Middle frontal gyrus (tissue), 1 donor: ENCODE data around the gene EVC.
"Not testable (repeated sequence)": the region's sequence is repeated elsewhere in the genome, so short reads cannot be mapped to it uniquely, and the experiment has no call there.

Experiments used
- DNase-seq: peaks from one replicate; pipeline ENCODE4 v3.0.0-alpha.2; 2015; ENCODE audit warnings: low spot score; ENCODE audit errors: extremely low spot score

The EVC gene

DNA sequence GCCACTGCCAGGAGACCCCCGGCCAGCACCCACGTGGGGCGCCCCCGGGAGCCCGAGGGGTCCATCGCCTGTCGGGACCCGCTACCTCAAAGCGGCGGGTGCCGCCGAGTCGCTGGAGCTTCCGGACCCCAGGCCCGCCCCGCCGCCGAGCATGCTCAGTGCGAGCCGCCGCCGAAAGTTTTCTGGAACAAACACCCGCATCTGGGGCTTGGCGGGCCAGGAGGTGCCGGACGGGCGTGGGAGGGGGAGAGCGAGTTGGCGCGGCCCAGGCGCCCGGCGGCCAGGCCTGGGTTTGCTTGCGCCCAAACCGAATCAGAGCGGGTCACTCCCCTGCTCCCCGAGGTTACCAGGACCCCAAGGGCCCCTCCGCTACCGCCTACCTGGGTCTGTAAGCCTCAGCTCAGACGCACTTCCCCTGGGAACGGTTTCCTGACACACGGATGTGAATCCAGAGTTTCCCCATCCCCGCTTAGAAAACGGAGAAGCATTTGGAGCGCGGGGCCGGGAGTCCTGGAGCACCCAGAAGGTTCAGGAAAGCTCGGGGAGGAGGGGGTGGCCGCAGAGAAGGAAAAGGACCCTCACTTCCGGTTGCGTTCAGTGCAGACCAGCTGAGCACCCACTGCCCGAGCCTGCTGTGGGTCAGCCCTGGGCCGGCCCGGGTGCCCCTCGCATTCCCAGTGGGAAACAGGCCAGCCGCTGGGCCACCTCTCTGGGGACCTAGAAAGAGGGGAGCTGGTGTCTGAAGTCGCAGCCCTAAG lies 2.4 kb upstream of the EVC start, which contains the start of gene EVC2:
TSS of gene EVC2 (minus strand) at position 111 of the 758 bp plus-strand sequence. CDS start at position 65, 46 bp downstream.
- DNase-seq: no peak

DNA sequence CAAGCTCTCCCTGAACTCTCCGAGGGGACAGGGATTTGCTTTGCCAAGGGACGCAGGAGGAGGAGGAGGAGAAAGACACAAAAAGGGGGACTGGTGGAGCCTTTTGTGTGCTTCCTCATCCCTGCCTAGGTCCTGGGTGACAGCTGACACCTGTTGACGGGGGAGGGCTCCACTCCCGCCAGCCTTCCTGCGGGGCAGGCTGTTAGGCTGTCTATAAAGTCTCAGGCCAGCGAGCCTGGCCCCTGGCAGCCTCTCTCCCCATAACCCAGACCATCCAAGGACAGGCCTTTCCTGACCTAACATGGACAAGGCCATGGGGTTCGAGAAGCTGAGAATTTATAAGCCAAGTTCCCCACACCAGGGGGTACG lies 1.8 kb upstream of the EVC start:
- no peak for DNase-seq

DNA sequence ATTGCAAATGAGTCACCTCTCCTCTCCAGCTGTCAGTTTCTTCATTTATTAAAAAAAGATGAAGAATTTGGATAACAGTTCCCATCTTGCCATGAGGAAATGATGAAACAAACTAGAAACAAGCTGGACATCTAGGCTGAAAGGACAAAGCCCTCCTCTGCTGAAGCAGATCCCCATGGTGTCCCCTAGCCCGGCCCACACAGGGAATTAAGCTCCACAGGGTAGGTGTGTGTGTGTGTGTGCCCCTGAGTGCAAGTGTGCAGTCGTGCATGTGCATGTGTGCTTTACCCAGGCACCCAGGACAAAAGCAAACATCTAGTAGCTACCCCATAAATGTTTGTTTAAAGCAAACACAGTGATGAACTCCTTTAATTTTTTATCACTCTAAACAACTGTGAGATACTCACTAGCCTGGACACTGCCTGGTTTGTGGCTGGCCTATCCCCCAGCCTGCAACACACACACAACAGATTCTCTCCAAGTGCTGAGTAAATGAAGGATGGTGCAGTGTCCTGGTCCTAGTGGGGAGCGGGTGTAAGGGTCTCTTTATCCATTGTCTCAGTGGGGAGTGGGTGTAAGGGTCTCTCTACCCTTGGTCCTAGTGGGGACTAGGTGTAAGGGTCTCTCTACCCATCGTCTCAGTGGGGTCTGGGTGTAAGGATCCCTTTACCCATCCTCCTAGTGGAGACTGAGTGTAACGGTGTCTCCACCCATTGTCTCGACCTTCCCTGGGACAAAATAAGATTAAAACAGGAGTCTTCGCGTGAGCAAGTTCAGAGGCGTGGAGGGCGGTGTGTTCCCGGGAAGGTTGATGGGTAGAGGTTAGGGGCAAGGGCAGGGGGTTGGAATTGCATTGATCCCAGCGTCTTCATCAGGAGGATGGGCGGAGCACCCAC lies 688 bp upstream of the EVC start:
- no peak for DNase-seq

DNA sequence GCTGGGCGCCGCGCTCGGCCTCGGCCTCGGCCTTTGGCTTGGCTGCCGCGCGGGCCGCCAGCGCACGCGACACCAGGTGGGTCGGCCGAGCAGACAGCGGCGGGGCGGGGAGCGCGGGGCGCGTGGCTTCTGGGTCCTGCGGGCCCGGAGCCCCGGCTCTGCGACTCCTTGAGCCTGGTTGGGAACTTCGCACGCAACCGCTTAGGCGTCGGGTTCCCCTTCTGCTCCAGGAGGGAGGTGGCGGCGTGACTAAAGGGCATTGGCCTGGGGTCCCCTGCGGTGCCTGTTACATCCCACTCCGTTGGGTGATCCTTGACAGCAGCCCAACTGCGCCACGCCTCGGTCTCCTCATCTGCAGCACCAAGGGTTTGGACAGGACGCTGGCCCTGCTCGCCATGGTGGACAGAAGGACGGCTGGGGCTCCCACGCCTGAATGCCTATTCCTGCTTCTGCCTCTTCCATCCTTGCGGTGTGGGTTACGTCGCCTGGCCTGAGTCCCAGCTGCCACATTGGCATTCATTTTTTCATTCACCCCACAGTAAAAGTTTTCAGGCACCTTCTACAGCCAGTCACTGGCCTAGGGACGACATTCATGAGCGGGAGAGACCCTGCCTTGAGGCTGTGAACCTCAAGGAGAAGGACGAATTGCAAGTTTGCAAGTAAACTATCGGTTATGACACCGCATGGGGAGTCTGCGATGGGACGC lies 631 bp downstream of the EVC start:
- no peak for DNase-seq

DNA sequence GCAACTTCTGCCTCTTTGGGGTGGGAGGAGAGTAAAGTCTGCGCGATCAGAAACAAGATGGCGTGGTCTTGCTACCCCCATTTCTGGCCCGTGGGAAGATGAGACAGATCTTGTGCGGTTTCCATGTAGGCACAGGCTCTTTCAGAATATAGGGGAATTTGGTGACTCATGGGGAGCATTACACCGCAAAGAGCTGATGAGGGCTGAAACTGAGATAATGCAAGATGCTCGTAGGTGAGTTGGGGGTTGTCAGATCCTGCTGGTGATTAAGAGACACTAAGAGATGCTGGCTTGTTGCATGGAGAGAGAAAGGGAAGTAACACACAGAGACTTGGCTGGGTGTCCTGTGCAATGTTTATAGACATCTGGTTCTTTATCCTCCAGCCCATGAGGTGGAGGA lies 1.5 kb downstream of the EVC start:
- no peak for DNase-seq

DNA sequence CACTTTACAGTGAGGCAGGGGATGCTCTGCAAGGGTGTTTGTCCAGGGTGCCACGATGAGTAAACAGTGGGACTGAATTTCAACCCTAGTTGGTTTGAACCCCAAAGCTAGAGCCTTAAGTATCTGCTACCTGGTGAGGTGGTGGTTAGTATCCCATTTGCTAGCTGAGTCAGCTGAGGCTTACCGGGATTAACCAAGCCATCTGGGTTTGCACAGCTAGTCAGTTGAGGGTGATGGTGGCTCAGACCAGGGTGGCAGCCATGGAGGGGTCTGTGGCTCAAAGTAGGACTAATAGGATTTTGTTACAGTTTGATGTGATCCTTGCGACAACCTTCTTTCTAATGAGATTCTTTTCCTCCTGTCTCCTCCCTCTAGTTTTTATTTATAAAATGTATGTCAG lies 1.9 kb downstream of the EVC start:
- no peak for DNase-seq

DNA sequence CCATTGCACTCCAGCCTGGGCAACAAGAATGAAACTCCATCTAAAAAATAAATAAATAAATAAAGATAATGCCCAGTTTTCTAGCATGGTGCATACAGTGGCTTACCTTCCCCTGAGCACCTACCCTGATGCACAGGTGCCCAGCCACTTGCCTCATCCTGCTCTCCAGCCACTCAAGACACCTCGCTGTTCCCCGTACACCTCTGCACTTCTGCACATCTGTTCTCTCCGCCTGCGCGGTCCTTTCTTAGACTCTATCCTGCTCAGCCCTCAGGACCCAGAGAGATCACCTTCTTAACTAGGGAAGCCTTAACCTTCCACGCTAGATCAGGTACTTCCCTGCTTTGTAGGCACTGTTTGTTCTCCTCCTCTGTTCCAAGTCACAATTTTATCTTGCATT lies 2.9 kb downstream of the EVC start:
- DNase-seq: no peak

DNA sequence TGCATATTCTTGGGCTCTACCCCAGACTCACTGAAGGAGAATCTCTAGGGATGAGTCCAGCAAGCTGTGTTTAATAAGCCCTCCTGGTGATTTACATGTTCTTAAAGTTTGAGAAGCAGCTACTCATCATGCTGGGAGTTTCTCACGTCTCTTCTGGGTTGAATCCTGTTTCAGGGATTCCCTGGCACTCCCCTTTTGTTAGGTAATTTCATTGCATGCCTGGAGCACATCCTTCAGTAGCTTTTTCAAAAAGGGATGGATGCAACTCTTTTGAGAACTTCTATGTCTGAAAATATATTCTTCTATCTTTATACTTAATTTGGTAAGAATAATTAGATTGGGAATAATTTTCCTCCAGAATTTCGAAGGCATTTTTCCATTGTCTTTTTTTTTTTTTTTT lies 4.4 kb downstream of the EVC start:
- DNase-seq: no peak

DNA sequence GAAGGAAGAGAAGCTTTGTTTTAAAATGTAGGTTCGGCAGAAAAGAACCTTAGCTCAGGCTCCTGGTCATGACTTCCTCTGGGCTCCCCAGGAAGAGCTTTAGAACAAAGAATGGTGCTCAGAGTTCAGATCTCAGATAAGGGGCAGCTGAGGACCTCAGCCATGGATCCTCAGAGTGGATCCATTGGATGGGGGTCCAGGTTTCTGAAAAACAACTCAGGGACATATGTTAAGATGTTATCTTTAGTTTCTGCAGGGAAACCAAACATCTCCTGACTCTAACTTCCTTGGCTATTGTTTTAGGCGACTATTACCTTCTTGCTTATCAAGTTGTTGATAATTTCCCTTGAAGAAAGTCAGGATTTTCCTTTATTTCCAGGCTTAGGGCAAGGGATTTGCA lies 5.4 kb downstream of the EVC start:
- no peak for DNase-seq

DNA sequence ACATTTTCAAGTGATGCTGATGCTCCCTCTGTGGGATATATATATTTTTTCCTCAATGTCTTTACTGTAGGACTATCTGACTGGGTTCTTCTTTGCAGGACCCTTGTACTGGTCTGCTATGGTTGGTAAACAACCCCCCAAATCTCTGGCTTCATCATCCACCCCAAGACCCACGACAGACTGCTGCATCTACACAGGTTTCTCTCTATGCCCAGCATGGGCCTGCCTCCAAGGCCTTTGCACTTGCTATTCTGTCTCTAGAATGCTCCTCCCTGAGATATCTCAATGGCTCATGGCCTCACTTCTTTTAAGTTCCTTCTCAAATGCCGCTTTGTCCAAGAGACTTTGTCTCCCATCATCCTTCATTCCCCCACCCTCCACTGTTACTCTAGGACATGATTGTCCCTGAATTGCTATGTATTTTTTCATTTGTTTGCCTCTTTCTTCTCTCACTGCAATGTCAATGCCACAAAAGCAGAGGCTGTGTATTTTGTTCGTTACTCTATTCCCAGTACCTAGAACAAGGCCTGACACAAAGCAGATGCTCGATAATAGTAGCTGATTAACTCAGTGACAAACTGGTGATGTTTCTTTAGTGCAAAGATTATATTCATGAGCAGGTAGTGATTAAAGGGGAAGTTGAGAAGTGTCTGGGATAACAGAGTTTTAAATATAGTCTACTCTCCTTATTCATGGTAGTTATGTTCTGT lies 6.6 kb downstream of the EVC start:
- no peak for DNase-seq

DNA sequence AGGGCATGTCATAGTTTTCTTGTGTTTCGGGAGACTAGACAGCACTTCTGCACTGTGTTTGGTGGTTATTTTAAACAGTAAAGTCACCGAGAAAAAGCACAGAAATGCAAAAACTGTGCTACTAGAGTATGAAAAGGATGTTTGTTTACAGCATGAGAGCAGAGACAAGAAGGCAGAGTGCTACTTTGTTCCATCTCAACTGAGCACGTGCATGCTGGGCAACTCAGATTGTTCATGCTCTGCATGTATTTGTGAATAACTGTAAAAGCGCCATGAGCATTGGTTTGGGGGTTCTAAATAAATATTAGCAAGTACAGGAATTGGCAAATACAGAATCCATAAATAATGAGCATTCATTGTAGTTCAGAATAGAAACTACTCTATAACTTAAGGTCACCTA lies 7.4 kb downstream of the EVC start:
- no peak for DNase-seq

DNA sequence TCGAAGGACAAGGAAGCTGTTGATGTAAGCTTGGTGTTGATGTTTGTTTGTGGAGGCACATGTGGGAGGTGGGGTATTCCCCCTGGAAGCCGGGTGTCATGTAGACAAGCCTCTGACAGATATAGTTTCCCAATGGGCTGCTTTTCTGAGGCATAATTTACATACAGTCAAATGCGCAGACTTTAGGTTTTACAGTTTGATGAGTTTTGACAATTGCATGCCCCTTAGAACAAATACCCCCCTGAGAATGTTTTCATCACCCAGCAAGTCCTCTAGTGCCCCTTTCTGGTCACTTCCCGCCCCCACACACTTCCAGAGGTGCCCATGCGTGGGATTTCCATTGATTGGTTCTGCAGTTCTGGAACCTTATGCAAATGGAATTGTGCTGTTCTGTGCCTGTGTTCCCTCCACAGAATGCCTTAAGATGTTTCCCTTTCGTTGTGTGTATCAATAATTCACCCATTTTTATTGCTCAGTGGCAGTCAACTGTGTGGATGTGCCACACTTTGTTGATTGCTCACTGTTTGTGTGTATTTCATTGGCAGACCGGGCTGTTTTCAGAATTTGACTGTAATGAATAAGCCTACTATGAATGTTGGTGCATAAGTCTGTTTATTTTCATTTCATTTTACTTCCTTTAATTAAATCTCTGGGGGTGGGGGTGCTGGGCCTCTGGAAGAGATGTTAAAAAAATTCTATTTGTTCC lies 8.5 kb downstream of the EVC start:
- no peak for DNase-seq

DNA sequence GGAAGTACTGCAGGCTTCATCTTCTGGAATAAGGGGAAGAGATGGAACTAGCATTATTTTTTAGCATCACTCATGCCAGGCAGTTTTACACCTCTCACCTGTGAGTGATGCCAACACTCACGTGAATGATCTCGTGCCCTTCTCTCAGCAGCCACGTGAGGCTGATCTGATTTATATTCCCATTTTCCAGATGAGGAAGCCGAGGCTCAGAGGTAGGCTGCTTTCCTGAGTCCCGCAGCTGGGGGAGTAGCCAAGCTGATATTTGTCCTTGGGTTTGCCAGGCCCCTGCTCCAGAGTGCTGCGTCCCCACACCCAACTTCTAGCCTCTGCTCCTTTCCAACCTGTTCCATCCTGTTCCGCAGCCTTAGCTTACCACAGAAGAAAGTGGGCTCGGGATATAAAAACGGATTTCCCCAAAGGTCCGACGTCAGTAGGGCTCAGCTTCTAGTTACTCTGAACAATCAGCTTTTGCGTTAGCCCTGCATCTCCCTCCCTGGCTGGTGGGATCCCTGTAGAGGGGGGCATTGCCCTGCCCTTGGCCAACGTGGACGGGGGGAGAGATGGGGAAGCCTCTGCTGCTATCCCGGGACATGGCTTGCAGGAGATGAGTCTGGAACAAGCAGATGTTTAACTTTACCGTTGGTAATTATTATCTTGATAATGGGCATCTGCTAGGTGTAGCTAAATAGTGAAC lies 9.3 kb downstream of the EVC start:
- no peak for DNase-seq

DNA sequence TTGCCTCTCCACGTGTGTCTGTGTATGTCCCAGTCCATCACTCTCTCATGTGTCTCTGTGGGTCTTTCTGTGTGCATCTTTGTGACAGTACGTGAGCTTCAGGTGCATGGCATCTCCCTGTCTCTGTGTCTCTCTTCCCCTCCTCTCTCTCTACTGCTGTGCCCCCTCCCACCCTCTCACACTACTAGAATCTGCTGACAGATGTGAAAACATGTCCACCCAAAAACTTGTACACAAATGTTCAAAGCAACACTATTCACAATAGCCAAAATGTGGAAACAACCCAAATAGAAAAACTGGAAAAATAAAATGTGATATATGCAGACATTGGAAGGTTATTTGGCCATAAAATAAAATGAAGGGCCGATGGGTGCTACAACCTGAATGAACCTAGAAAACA lies 10.0 kb downstream of the EVC start:
- DNase-seq: no peak

DNA sequence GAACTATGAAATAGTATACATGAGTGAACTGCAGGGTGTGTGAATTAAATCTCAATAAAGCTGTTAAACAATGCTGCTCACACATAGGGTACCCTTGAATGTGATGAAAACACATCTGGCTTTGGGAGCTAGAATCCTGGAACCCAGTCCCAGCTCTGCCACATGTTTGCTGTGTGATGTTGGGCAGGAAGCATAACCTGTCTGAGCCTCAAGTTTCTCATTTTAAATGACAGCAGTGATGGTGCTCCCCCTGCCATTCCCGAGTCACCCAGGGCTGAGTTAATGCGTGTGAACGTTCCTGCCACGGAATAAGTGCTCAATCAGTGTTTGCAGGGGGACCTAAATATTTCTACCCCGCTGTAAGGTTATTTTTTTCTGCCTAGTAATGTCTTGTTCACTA lies 10.9 kb downstream of the EVC start:
- no peak for DNase-seq

DNA sequence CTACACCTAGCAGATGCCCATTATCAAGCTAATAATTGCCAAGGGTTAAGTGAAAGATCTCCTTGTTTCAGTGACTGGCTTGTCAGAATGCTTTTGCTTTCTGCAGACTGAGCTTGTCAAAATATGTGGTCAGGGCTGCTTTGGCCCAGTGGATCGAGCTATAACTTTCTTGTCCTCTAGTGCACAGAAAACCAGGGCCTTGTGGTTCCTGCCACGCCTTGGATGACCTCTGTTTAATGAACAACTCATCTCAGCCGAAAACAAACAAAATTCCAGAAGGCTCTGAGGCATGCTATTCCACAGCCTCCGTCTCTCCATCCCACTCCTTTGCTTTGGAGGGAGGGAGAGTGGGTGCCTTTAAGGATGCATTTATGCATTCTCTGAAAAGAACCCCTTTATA lies 11.3 kb downstream of the EVC start:
- DNase-seq: no peak

DNA sequence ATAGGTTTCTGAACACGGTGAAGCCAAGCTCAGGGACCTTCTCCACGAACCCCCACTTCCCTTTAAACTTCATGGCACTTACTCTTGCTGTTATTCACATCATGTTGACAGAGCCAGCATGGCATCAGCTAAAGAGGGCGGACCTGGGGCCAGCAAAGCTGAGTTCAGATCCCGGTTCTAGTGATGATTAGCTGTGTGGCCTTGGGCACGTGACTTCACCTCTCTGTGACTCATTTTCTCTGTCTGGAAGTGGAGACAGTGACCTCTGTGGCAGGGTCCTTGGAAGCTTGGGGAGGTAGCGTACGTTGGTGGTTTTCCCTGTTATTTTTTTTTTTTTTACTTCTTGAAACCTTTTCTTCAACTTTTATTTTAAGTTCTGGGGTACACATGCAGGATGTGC lies 13.4 kb downstream of the EVC start:
- DNase-seq: no peak

DNA sequence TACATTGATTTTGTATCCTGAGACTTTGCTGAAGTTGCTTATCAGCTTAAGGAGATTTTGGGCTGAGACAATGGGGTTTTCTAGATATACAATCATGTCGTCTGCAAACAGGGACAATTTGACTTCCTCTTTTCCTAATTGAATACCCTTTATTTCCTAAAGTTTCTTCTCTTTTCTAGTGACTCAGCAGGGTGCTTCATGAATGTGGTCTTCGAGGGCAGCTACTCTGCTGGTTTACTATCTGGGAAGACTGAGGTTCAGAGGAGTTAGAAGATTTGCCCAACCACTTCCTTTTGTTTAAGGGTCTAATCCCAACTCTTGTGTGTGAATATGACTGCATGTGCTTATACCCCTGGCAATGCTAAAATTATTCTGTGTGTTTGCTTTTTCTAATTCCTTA lies 17.4 kb downstream of the EVC start:
- DNase-seq: not testable (repeated sequence)

DNA sequence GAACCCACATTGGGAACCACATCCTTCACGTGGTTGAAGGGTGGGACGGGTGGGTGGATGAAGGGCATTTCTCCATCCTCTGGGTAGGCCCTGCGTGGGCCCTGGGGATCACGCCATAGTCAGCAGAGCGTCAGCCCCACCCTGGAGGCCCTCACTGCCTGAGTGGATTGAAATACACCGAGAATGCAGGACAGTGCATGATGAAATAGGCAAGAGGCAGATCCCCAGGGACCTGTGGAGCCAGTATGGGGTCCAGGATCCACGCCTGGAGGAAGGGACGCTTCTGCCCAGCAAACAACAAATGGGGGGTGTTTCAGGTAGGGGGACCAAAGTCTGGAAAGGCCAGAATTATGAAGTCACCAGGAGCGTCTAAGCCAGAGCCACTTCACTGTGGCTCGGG lies 19.4 kb downstream of the EVC start:
- no peak for DNase-seq
